PC-9 (cell line): Measurements from ENCODE around the gene SLC44A5. TPM values are rescaled to one million over a fixed set of nuclear protein-coding genes. Genes with fewer than 3 reads are reported as not detected.

Source experiments
- BruUV-seq: library from RNA; stranded (reverse); fragments of 400-500 nt; replicated peaks from 2 replicates; lab custom pipeline; 2021; lab: Mats Ljungman, UMichigan
- CTCF ChIA-PET: fragments of 300-600 bp; sonication (Branson Sonifier 250); formaldehyde crosslinking; loops from one replicate; lab custom pipeline; 2022; ENCODE audit warnings: antibody characterized with exemption; lab: Charles Lee
- POLR2A ChIA-PET: fragments of 300-600 bp; sonication (Branson Sonifier 250); formaldehyde crosslinking; loops from one replicate; lab custom pipeline; 2022; ENCODE audit warnings: antibody characterized with exemption; ENCODE audit not compliant: unreplicated experiment; lab: Charles Lee
- DNase-seq, 2 experiments: peaks; one replicate each; pipeline versions ENCODE4 v3.0.0 to v3.0.0-alpha.2; 2015 to 2022; ENCODE audit warnings: mixed read lengths in 1 of 2
- H2AFZ ChIP-seq: fragments of 200-600 bp; sonication (generic); 2 replicates; pipeline ENCODE4 v1.8.1; 2017; ENCODE audit warnings: antibody characterized with exemption
- H3F3A ChIP-seq: fragments of 200-600 bp; sonication (generic); 2 replicates; pipeline ENCODE4 v1.8.1; 2017; ENCODE audit warnings: antibody characterized with exemption, mild to moderate bottlenecking, low read depth; ENCODE audit not compliant: insufficient read depth
- H3K27ac ChIP-seq: fragments of 200-600 bp; sonication (generic); 2 replicates; pipeline ENCODE4 v1.6.1; 2016; ENCODE audit warnings: mixed run types
- H3K27me3 ChIP-seq: fragments of 200-600 bp; sonication (generic); 2 replicates; pipeline ENCODE4 v1.6.1; 2016; ENCODE audit warnings: low read depth, mixed run types; ENCODE audit not compliant: insufficient read depth
- H3K36me3 ChIP-seq: fragments of 200-600 bp; sonication (generic); 2 replicates; pipeline ENCODE4 v1.6.1; 2016; ENCODE audit warnings: low read depth, mixed run types
- H3K4me1 ChIP-seq: fragments of 200-600 bp; sonication (generic); replicated peaks from 2 replicates; pipeline ENCODE4 v1.6.1; 2016; ENCODE audit warnings: mixed run types; ENCODE audit not compliant: insufficient read depth
- H3K4me2 ChIP-seq: fragments of 200-600 bp; sonication (generic); 2 replicates; pipeline ENCODE4 v1.6.1; 2017; ENCODE audit warnings: mixed run types
- H3K4me3 ChIP-seq: fragments of 200-600 bp; sonication (generic); 2 replicates; pipeline ENCODE4 v1.6.1; 2016; ENCODE audit warnings: mixed run types
- H3K79me2 ChIP-seq: fragments of 200-600 bp; sonication (generic); 2 replicates; pipeline ENCODE4 v1.6.1; 2017; ENCODE audit warnings: low read depth, mixed run types
- H3K9me2 ChIP-seq: fragments of 200-600 bp; sonication (generic); 2 replicates; pipeline ENCODE4 v1.8.1; 2017; ENCODE audit warnings: mild to moderate bottlenecking; ENCODE audit not compliant: insufficient read depth
- H3K9me3 ChIP-seq: fragments of 200-600 bp; sonication (generic); 2 replicates; pipeline ENCODE4 v1.8.1; 2016; ENCODE audit warnings: low read depth; ENCODE audit not compliant: insufficient read depth
- H4K20me1 ChIP-seq: fragments of 200-600 bp; sonication (generic); 2 replicates; pipeline ENCODE4 v1.8.1; 2017; ENCODE audit not compliant: insufficient read depth
- CTCF ChIP-seq: fragments of 200-600 bp; sonication (generic); conservative IDR thresholded peaks from 2 replicates; pipeline ENCODE4 v1.6.1; 2017; ENCODE audit warnings: mixed run types, antibody characterized with exemption, mild to moderate bottlenecking, moderate library complexity
- EZH2 ChIP-seq: fragments of 200-600 bp; sonication (generic); IDR thresholded peaks from 2 replicates; pipeline ENCODE4 v1.8.0; 2017; ENCODE audit warnings: antibody characterized with exemption, low read depth
- intact Hi-C: fragments of 100-400 bp; cut with micrococcal nuclease; formaldehyde crosslinking; loops from one replicate; pipeline ENCODE4 v1.10.0; 2022; ENCODE audit not compliant: unreplicated experiment
- total RNA-seq: library from RNA; stranded (reverse); gene quantifications from 2 replicates; pipeline ENCODE4 v1.2.3, GENCODE V29; 2021

Gene SLC44A5
- total RNA-seq, 1 experiment from 2014 or later: 0.09 TPM

GRCh38 chr1:75430526-75430925 is 180.4 kb downstream of the SLC44A5 start:
- Histone ChIP-seq H3K4me2 (no peak overlapping the region), H3F3A (no peaks in the 10 kb centered on the region), H4K20me1 (no peaks in the 10 kb centered on the region), H3K36me3 (no peaks in the 10 kb centered on the region), H3K27ac (no peak overlapping the region), H3K9me3 (no peaks in the 10 kb centered on the region), H3K79me2 (no peaks in the 10 kb centered on the region), H3K27me3 (no peaks in the 10 kb centered on the region), H3K9me2 (no peaks in the 10 kb centered on the region), H3K4me3 (no peak overlapping the region), H2AFZ (no peak overlapping the region), H3K4me1 (no peaks in the 10 kb centered on the region)
- DNase-seq: no peak
- no peak for TF ChIP-seq CTCF
- no peak for TF ChIP-seq EZH2
- CTCF ChIA-PET: no interaction called here
- POLR2A ChIA-PET: no interaction called here
- intact Hi-C loops: no loop called here
- BruUV-seq: no TSS peak

- Histone ChIP-seq H3K36me3 (no peaks in the 10 kb centered on the region), H3K79me2 (no peaks in the 10 kb centered on the region), H3K9me3 (no peaks in the 10 kb centered on the region), H3K4me3 (no peak overlapping the region), H3K9me2 (no peaks in the 10 kb centered on the region), H3K4me1 (no peaks in the 10 kb centered on the region), H3K4me2 (no peak overlapping the region), H4K20me1 (no peaks in the 10 kb centered on the region; the same call in 1 of the 2 replicates), H2AFZ (no peak overlapping the region), H3F3A (no peaks in the 10 kb centered on the region), H3K27me3 (no peaks in the 10 kb centered on the region), H3K27ac (no peak overlapping the region)
- no peak for DNase-seq
- CTCF ChIA-PET: no interaction called here
- intact Hi-C loops: no loop called here
- TF ChIP-seq EZH2 (no peak), CTCF (no peak)
- POLR2A ChIA-PET: no interaction called here
- no TSS peak for BruUV-seq
Observed at GRCh38 chr1:75426688-75427087, 184.2 kb downstream of the SLC44A5 start.

GRCh38 chr1:75425001-75425650 is 185.8 kb downstream of the SLC44A5 start:
- Histone ChIP-seq H3K4me2 (no peak overlapping the region), H2AFZ (no peak overlapping the region), H3K9me2 (no peaks in the 10 kb centered on the region), H3K4me1 (no peaks in the 10 kb centered on the region), H3K79me2 (no peaks in the 10 kb centered on the region), H4K20me1 (no peaks in the 10 kb centered on the region; the same call in 1 of the 2 replicates), H3K27ac (no peak overlapping the region), H3F3A (no peaks in the 10 kb centered on the region), H3K4me3 (no peak overlapping the region), H3K27me3 (no peaks in the 10 kb centered on the region), H3K9me3 (no peaks in the 10 kb centered on the region), H3K36me3 (no peaks in the 10 kb centered on the region)
- CTCF ChIA-PET: no interaction called here
- POLR2A ChIA-PET: no interaction called here
- intact Hi-C loops: no loop called here
- no peak for TF ChIP-seq EZH2
- no peak for TF ChIP-seq CTCF
- DNase-seq: no peak
- BruUV-seq: no TSS peak
